Fibroblast of skin of scalp (primary cell): Measurements from ENCODE around the gene ANK3.

Experiments used
- DNase-seq: peaks from one replicate; pipeline ENCODE4 v3.0.0-alpha.2; 2013

ANK3 gene

GRCh38 chr10:60271319-60272040 is 118.2 kb downstream of the ANK3 start:
- no peak for DNase-seq

GRCh38 chr10:60270426-60270825 is 119.2 kb downstream of the ANK3 start:
- peak; percentile 53 for DNase-seq

- DNase-seq = no peak
These were observed 121.9 kb downstream of the ANK3 start for GRCh38 chr10:60267802-60268201.

GRCh38 chr10:60266513-60266912 is 123.2 kb downstream of the ANK3 start:
- no peak for DNase-seq

- DNase-seq = no peak
These were observed 127.0 kb downstream of the ANK3 start for GRCh38 chr10:60262647-60263126.

GRCh38 chr10:60260321-60260720 is 129.4 kb downstream of the ANK3 start:
- DNase-seq = no peak

- no peak for DNase-seq
These were observed 131.3 kb downstream of the ANK3 start for GRCh38 chr10:60258429-60258797.

- no peak for DNase-seq
These were observed 131.8 kb downstream of the ANK3 start for GRCh38 chr10:60257767-60258428.

GRCh38 chr10:60254776-60255175 is 134.9 kb downstream of the ANK3 start:
- DNase-seq = no peak

- DNase-seq = no peak
These were observed 136.2 kb downstream of the ANK3 start for GRCh38 chr10:60253484-60253883.

- DNase-seq = no peak
These were observed 137.0 kb downstream of the ANK3 start for GRCh38 chr10:60252688-60253087.

- no peak for DNase-seq
These were observed 143.3 kb downstream of the ANK3 start for GRCh38 chr10:60246382-60246781.

- no peak for DNase-seq
These were observed 150.4 kb downstream of the ANK3 start for GRCh38 chr10:60239228-60239627.

- DNase-seq = no peak
These were observed 150.9 kb downstream of the ANK3 start for GRCh38 chr10:60238759-60239100.

- DNase-seq = peak; percentile 50
These were observed 151.5 kb downstream of the ANK3 start for GRCh38 chr10:60237977-60238758.

GRCh38 chr10:60236869-60237524 is 152.7 kb downstream of the ANK3 start:
- DNase-seq = peak; percentile 63

- peak; percentile 38 for DNase-seq
These were observed 154.7 kb downstream of the ANK3 start for GRCh38 chr10:60235001-60235400.

GRCh38 chr10:60234551-60234950 is 155.1 kb downstream of the ANK3 start:
- no peak for DNase-seq

GRCh38 chr10:60230892-60231291 is 158.8 kb downstream of the ANK3 start:
- no peak for DNase-seq

- DNase-seq = no peak
These were observed 165.5 kb downstream of the ANK3 start for GRCh38 chr10:60224066-60224705.

GRCh38 chr10:60222047-60222446 is 167.6 kb downstream of the ANK3 start:
- no peak for DNase-seq

GRCh38 chr10:60212195-60212594 is 177.5 kb downstream of the ANK3 start:
- DNase-seq = no peak
